ENCODE measurements around the gene PIPOX. TPM values are rescaled to one million over a fixed set of nuclear protein-coding genes. Genes with fewer than 3 reads are reported as not detected.

PIPOX gene
- total RNA-seq, 1 donor from 2014 or later, result 1.8 TPM

GRCh38 chr17:29077320-29077719 lies 34.4 kb downstream of the PIPOX start:
- Histone ChIP-seq H3K4me3 (ENCODE audit: insufficient read depth, low read depth, low read length) (no peak overlapping the region), H2AFZ (ENCODE audit: low read depth, low read length) (no peak overlapping the region), H3K9me3 (ENCODE audit: insufficient read depth, low read depth, low read length) (no peaks in the 10 kb centered on the region), H3K27ac (ENCODE audit: low read depth, low read length) (no peak overlapping the region), H3K4me1 (ENCODE audit: insufficient read depth, low read length) (peaks cover 8% of the 10 kb centered on the region), H4K20me1 (ENCODE audit: insufficient read depth, low read length) (no peaks in the 10 kb centered on the region), H3K27me3 (ENCODE audit: insufficient read depth, low read length) (no peaks in the 10 kb centered on the region), H3K36me3 (ENCODE audit: insufficient read depth, low read length) (peaks cover 3% of the 10 kb centered on the region), H3K9ac (ENCODE audit: low read length) (no peak overlapping the region), H3K4me2 (ENCODE audit: low read length) (no peak overlapping the region), H3K79me2 (ENCODE audit: insufficient read depth, low read length) (no peaks in the 10 kb centered on the region)
- no peak overlapping the region for H3K4me3 Mint-ChIP-seq (ENCODE audit: unreplicated experiment)
- H3K27ac Mint-ChIP-seq (ENCODE audit: unreplicated experiment), result no peak overlapping the region
- H3K36me3 Mint-ChIP-seq (ENCODE audit: low read depth, unreplicated experiment), result peaks cover 15% of the 10 kb centered on the region
- peaks cover 9% of the 10 kb centered on the region for H3K4me1 Mint-ChIP-seq (ENCODE audit: low read depth, unreplicated experiment)
- peaks cover 4% of the 10 kb centered on the region for H3K9me3 Mint-ChIP-seq (ENCODE audit: unreplicated experiment)
- FAIRE-seq (no peak), DNase-seq (ENCODE audit: low read depth) (no peak)
- no peak for TF ChIP-seq CTCF (IDR thresholded peaks at IDR 0.05; ENCODE audit: insufficient read depth, low read depth, low read length)
- TF ChIP-seq EZH2 (IDR thresholded peaks at IDR 0.05; ENCODE audit: insufficient read depth, low read length), result no peak
- peaks cover 3% of the 10 kb centered on the region for H3K27me3 Mint-ChIP-seq (ENCODE audit: low read depth, unreplicated experiment)

GRCh38 chr17:29078183-29079045 lies 35.5 kb downstream of the PIPOX start:
- no peak overlapping the region for H3K4me3 ChIP-seq (ENCODE audit: insufficient read depth, low read depth, low read length)
- H3K4me1 ChIP-seq (ENCODE audit: insufficient read depth, low read length), result peaks cover 8% of the 10 kb centered on the region
- H3K9ac ChIP-seq (ENCODE audit: low read length), result no peak overlapping the region
- H3K4me2 ChIP-seq (ENCODE audit: low read length), result peak overlapping the region; percentile 6
- DNase-seq (ENCODE audit: low read depth), result peak; percentile 15
- no peaks in the 10 kb centered on the region for H4K20me1 ChIP-seq (ENCODE audit: insufficient read depth, low read length)
- peaks cover 15% of the 10 kb centered on the region for H3K36me3 Mint-ChIP-seq (ENCODE audit: low read depth, unreplicated experiment)
- no peak overlapping the region for H3K27ac Mint-ChIP-seq (ENCODE audit: unreplicated experiment)
- no peaks in the 10 kb centered on the region for H3K27me3 Mint-ChIP-seq (ENCODE audit: low read depth, unreplicated experiment)
- no peak for FAIRE-seq
- no peak overlapping the region for H3K27ac ChIP-seq (ENCODE audit: low read depth, low read length)
- H3K9me3 ChIP-seq (ENCODE audit: insufficient read depth, low read depth, low read length), result no peaks in the 10 kb centered on the region
- H3K27me3 ChIP-seq (ENCODE audit: insufficient read depth, low read length), result no peaks in the 10 kb centered on the region
- H3K4me3 Mint-ChIP-seq (ENCODE audit: unreplicated experiment), result no peak overlapping the region
- TF ChIP-seq CTCF (IDR thresholded peaks at IDR 0.05; ENCODE audit: insufficient read depth, low read depth, low read length) (no peak), EZH2 (IDR thresholded peaks at IDR 0.05; ENCODE audit: insufficient read depth, low read length) (no peak)
- H2AFZ ChIP-seq (ENCODE audit: low read depth, low read length), result no peak overlapping the region
- peaks cover 4% of the 10 kb centered on the region for H3K9me3 Mint-ChIP-seq (ENCODE audit: unreplicated experiment)
- H3K79me2 ChIP-seq (ENCODE audit: insufficient read depth, low read length), result no peaks in the 10 kb centered on the region
- H3K36me3 ChIP-seq (ENCODE audit: insufficient read depth, low read length), result peaks cover 3% of the 10 kb centered on the region
- peaks cover 8% of the 10 kb centered on the region for H3K4me1 Mint-ChIP-seq (ENCODE audit: low read depth, unreplicated experiment)

GRCh38 chr17:29079433-29079832 lies 36.5 kb downstream of the PIPOX start:
- Mint-ChIP-seq H3K4me3 (ENCODE audit: unreplicated experiment) (no peak overlapping the region), H3K27ac (ENCODE audit: unreplicated experiment) (no peak overlapping the region), H3K9me3 (ENCODE audit: unreplicated experiment) (peaks cover 4% of the 10 kb centered on the region), H3K27me3 (ENCODE audit: low read depth, unreplicated experiment) (no peaks in the 10 kb centered on the region), H3K36me3 (ENCODE audit: low read depth, unreplicated experiment) (peaks cover 17% of the 10 kb centered on the region), H3K4me1 (ENCODE audit: low read depth, unreplicated experiment) (peaks cover 6% of the 10 kb centered on the region)
- Histone ChIP-seq H3K4me1 (ENCODE audit: insufficient read depth, low read length) (peaks cover 9% of the 10 kb centered on the region), H3K36me3 (ENCODE audit: insufficient read depth, low read length) (peaks cover 3% of the 10 kb centered on the region), H3K4me3 (ENCODE audit: insufficient read depth, low read depth, low read length) (no peak overlapping the region), H3K4me2 (ENCODE audit: low read length) (no peak overlapping the region), H2AFZ (ENCODE audit: low read depth, low read length) (no peak overlapping the region), H3K27ac (ENCODE audit: low read depth, low read length) (no peak overlapping the region), H3K27me3 (ENCODE audit: insufficient read depth, low read length) (no peaks in the 10 kb centered on the region), H3K79me2 (ENCODE audit: insufficient read depth, low read length) (no peaks in the 10 kb centered on the region), H3K9me3 (ENCODE audit: insufficient read depth, low read depth, low read length) (no peaks in the 10 kb centered on the region), H4K20me1 (ENCODE audit: insufficient read depth, low read length) (no peaks in the 10 kb centered on the region), H3K9ac (ENCODE audit: low read length) (no peak overlapping the region)
- FAIRE-seq, result no peak
- TF ChIP-seq CTCF (IDR thresholded peaks at IDR 0.05; ENCODE audit: insufficient read depth, low read depth, low read length) (no peak), EZH2 (IDR thresholded peaks at IDR 0.05; ENCODE audit: insufficient read depth, low read length) (no peak)
- DNase-seq (ENCODE audit: low read depth), result no peak

Data from astrocyte (in vitro differentiated cells and primary cell).